CD4-positive, alpha-beta T cell treated with Interleukin-4 for 1 hour (primary cell): ENCODE measurements around the gene DENND2A.
"Not testable (repeated sequence)": the region's sequence is repeated elsewhere in the genome, so short reads cannot be mapped to it uniquely, and the experiment has no call there.

ENCODE experiments used
- DNase-seq, 2 donors: peaks; one replicate each; pipeline ENCODE4 v3.0.0-alpha.2; 2020 to 2022

Gene DENND2A

DNA sequence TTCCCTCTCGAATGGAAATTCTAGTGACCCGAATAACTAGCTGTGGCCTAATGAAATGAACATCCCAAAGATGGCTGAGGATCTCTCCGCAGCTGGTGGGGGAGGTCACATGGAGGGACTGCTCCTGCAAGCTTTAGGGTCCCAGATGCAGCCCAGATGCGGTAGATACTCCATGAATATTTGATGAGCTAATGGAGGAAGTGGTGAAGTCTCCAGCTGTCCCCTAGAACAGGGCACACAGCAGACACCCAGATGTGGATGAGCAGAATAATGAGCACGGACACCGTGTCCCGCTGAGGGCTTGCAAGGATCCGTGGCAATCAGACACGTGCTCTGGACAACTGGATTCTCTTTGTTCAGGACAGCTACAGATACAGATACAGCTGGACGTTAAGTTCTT lies 59.2 kb downstream of the DENND2A start:
- DNase-seq, result no peak

DNA sequence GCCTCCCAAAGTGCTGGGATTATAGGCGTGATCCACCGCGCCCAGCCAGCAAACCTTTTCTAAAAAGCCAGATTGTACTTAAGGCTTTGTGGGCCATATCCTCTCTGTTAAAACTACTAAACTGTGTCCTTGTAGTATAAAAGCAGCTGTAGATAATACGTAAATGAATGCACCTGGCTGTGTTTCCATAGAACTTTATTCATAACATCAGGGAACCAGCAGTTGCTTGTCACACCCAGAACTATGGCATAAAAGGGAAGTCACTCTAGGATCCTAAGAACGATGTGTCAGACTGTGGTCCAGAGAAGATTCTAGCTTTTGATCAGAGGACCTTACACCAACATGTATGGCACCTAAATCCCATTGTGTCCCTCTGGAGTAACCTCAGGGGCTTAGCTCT lies 63.0 kb downstream of the DENND2A start:
- DNase-seq, result no peak

DNA sequence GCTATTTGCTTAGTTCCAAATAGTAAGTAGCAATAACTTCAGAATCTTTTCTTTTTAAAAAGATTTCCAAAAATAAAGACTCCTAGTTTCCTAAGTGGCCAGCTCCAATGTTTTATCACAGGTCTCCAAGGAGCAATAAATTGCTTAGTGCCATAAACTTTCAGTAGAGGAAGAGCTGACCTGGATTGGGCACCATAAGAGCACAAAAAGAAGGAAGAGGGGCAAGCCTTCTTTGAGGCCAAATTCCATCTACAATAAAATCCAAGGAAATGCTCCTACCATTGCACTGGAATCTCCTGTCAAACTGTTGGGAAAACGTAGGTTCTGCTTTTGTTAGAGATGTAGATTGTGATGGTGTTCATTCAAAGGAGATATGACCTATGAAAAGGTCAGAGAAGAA lies 64.0 kb downstream of the DENND2A start:
- DNase-seq, result no peak

DNA sequence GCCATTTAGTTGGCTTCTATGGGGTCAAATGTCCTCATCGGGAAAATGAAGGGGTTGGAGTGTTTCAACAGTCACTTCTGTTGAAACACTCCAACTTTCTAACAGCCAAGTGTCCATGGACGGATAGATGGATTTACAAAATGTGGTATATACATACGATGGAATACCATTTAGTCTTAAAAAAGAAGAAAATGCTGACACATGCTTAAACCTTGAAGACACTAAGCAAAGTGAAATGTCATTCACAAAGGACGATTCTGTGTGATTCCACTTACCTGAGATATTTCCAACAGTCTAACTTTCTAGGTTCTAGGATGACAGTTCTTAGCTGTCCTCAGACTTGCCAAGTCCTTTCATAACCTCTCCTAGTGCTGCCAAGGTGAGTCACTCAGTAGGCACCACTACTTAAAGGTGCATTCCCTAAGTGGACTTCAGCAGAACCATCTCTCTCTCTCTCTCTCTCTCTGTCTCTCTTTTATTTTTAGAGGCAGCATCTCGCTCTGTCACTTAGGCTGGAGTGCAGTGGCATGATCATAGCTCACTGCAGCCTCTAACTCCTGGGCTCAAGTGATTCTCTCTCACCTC lies 69.0 kb downstream of the DENND2A start:
- DNase-seq, result no peak

DNA sequence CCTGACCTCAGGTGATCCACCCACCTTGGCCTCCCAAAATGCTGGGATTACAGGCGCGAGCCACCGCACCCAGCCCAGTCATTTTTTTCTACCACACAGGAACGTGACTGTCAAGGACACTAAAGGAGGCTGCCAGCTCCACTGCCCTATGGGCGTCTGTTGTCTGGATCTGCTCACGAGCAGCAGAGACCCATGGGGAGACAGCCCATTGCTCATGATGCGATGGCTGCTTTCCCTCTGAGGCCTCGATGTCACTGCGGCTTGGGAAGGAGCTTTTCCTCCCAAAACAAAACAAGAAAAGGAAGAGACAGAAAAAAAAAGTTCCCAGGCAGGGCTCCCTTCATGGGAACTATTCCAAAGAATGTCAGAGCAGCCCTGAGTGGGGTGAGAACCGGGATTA lies 70.5 kb downstream of the DENND2A start:
- DNase-seq, result no peak

DNA sequence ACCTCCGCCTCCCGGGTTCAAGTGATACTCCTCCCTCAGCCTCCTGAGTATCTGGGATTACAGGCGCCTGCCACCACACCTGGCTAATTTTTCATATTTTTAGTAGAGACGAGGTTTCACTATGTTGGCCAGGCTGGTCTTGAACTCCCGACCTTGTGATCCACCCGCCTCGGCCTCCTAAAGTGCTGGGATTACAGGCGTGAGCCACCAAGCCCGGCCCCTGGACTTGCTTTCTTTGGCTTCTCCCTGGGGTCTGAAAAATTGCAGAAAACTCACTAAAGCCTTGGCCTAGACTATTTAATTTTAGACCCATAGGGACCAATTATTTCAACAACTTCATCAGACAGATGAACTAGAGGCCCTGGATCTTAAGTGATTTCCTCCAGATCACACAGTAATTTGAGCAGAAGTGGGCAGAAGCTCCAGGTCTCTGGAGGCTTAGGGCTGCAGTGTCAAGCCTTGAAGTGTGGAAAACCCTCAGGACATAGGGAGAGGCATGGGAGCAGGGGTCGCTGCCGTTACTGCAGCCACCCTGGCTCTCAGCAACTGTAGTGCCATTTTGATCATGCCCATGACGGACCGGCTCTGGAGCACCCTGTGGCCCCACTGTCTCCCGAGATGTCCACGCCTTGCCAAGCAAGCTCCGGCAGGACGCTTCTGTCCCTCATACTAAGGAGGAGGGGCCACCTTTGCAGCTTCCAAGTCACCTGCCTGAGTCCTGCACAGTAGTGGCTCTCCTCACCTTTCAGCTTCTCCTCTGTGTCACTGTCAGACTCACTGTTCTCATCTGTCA lies 72.4 kb downstream of the DENND2A start:
- no peak for DNase-seq

DNA sequence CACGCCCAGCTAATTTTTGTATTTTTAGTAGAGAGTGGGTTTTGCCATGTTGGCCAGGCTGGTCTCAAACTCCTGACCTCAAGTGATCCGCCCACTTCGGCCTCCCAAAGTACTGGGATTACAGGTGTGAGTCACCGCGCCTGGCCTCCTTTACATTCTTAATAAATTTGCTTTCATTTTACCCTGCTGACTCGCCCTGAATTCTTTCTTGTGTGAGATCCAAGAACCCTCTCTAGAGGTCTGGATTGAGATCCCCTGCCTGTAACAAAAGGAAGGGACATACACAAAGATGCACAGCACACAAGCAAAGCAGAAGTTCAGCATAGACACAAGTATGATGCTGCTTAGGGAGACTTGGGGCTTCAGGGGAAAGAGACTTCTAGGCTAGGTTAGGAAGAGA lies 74.4 kb downstream of the DENND2A start:
- DNase-seq, result not testable (repeated sequence)

DNA sequence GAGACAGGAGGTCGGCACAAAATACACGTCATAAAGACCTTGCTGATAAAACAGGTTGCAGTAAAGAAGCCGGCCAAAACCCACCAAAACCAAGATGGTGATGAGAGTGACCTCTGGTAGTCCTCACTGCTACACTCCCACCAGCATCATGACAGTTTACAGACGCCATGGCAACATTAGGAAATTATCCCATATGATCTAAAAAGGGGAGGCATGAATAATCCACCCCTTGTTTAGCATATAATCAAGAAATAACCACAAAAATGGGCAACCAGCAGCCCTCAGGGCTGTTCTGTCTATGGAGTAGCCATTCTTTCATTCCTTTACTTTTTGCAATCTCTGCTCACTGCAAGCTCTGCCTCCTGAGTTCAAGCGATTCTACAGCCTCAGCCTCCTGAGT lies 74.9 kb downstream of the DENND2A start:
- DNase-seq, result not testable (repeated sequence)

DNA sequence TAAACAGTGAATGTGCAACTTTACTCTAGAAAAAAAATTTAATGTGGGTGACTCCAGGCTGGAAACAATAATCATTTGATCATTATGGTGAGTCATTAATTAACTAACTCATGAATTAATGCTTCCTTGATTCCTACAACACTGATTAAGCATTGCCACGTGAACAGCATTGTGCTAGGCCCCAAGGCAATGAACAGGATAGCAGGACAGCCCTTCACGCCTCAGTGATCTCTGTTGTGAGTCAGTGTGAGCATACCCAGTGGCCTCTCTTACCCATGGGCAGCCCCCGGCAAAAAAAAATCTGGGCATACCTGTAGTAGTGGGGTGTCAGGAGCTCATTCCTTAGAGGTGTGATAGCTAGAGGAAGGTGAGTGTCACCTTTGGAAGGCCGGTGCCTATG lies 76.0 kb downstream of the DENND2A start:
- no peak for DNase-seq

DNA sequence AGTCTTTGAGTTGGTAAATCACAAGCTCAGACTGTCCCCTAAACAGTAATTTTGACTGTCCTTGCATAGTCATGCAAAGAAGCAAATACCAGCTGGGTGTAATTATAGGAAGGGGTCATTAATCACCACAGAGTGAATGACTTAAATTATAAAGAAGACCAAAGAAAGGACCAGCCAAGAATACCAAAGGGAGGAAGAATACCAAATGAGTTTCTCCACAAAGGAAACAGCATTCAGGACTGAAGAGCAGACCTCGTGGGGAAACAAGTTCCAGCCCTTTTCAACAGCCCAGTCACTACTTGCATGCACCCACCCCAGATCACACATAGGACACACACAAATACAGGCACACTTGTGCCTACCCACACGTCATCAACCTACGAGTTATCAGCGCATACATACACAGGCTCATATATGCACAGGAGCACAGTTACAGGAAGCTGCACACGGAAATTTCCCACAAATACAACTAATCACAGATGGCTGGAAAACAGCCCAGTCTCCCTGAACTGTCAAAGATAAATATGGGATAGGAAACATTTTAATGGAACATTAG lies 77.6 kb downstream of the DENND2A start:
- no peak for DNase-seq

DNA sequence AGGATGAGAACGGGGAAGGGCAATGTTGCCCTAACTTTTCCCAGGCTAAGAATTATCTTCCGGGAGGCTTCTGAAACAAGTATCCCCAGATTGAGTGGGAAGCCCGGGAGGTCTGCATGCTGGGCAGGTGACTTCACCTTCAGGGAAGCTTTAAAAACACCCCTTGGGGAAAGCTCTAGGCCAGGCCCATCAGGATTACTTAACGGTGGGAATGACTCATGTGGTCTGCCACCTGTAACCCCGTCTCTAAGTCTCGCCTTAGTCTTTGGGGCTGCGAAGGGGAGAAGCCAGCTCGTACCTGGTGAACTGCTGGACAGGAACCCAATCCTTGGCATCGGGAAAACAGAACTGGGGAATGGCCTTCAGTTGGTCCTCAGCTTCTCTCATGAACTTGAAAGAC lies 81.2 kb downstream of the DENND2A start:
- DNase-seq, result no peak

DNA sequence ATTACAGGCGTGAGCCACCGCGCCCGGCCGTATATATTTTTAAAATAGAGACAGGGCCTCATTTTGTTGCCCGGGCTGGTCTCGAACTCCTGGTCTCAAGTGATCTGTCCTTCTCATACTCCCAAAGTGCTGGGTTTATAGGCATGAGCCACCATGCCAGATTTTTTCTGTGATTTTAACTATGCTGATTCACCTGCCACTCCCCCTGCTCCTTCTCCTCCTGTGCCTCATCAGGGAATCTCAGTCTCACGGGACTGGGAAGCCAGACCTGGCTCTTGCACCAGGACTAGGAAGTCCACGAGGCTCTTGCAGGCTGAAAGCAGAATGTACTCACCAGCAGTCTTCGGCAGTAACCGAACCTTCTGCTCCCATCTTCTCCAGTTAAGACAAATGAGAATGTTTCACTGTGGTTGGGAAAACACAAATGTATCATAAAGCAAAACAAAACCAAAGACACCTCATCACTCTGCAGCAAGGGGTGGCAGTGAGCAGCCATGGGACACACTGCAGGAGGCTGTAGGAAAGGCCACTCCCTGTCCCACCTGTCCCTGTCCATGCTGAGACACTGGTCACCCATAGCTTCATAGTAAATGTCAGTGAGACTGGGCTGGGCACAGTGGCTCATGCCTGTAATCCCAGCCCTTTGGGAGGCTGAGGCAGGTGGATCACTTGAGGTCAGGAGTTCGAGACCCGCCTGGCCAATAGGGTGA lies 82.6 kb downstream of the DENND2A start:
- no peak for DNase-seq

DNA sequence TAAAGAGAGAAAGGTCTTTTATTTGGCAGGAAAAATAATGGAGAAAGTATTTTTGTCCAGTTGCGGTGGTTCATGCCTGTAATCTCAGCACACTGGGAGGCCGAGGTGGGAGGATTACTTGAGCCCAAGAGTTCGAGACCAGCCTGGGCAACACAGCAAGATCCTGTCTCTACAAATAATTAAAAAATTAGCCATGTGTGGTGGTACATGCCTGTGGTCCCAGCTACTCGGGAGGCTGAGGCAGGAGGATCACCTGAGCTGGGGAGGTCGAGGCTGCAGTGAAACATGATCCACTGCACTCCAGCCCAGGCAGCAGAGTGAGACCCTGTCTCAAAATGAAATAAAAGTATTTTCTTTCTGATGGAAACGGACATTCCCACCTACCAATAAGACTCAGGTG lies 83.5 kb downstream of the DENND2A start:
- DNase-seq, result no peak

DNA sequence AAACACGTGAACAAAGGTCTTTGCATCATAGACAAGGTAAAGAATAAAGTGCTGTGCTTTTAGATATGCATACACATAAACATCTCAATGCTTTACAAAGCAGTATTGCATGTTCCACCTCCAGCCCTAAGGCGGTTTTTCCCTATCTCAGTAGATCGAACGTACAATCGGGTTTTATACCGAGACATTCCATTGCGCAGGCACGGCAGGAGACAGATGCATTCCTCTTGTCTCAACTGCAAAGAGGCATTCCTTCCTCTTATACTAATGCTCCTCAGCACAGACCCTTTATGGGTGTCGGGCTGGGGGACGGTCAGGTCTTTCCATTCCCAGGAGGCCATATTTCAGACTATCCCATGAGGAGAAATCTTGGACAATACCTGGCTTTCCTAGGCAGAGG lies 87.4 kb downstream of the DENND2A start:
- DNase-seq, result not testable (repeated sequence)

DNA sequence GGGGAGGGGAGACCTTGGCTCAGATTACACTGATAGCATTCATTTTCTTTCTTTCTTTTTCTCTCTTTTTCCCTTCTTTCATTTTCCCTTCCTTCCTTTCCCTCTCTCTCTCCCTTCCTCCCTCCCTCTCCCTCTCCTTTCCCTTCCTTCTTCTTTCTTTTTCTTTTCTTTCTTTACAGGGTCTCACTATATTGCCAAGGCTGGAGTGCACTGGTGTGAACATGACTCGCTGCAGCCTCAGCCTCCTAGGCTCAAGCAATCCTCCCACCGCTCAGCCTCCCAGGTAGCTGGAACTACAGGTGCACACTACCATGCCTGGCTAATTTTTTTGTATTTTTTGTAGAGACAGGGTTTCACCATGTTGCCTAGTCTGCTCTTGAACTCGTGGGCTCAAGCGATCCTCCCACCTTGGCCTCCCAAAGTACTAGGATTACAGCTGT lies 88.4 kb downstream of the DENND2A start:
- no peak for DNase-seq

DNA sequence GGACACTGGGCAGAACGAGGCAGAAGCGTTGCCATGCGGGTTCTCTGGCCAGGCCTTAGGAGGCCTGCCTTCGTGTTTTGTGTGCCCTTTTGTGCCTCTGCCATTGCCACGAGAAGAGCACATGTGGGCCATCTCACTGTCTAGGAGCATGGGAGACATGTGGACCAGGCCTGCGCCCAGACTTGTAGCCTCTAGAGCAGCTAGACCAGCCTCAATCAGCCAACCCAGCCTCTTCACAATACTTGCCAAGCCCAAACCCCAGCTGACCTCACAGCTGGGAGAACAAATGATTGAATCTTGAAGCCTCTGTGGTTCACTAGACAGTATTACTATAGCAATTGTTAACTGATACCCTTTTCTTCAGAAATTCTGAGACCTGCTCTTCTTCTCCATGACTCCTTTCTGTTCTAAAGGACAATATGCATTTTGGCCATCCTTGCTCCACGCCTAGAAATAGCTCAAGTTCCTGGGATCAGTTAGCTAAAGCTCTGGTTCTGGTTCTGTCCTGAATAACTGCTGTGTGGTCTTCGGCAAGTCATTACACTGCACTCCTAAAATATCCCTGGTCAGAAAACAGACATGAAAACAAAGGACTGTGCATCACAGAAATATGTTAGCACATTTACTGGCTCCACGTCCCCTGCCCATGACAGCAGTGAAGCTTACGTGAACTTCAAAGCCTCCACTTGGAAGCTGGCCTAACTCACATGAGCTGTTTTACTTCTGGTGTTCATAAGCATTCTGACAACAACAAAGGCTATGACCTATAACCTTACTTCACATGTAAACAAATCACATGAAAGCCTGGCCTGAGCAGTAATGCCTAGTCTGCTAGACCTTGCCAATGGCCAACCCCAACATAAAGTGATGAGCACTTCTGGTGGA lies 89.0 kb downstream of the DENND2A start:
- DNase-seq, result no peak

DNA sequence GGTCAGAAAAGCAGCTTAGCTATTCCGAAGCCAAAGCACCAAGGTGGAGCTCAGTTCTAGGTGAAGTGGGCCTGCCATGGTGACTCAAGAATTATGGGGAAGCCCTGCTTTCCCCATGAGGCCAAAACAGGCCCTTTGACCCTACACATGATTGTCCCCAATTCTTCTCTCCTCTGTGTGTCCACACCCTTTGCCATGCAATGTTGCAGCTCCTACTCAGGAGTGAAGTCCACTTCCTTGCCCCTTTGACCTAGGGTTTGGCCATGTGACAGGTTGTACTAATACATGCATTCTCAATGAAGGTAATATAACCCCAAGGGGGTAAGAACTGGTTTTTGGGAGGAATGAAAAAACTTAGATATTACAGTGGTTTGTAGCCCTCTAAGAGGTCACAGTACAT lies 93.7 kb downstream of the DENND2A start:
- no peak for DNase-seq

DNA sequence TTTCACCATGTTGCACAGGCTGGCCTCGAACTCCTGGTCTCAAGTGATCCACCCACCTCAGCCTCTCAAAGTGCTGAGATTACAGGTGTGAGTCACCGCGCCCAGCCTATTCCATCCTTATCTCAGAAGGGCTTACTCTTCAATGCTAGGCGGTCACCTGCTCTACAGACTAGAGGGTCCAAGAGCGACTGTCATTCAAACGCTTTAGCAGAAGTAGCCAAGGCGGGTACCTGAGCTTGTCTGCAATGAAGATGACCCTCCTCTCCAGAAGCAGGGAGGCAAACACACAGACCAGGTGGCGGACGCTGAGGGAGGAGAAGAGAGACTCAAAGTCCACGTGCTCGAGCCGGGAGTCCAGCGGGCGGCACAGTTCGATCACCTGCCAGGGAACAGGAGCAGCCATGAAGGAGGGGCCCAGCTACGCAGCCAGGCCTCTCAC lies 96.2 kb downstream of the DENND2A start:
- no peak for DNase-seq

DNA sequence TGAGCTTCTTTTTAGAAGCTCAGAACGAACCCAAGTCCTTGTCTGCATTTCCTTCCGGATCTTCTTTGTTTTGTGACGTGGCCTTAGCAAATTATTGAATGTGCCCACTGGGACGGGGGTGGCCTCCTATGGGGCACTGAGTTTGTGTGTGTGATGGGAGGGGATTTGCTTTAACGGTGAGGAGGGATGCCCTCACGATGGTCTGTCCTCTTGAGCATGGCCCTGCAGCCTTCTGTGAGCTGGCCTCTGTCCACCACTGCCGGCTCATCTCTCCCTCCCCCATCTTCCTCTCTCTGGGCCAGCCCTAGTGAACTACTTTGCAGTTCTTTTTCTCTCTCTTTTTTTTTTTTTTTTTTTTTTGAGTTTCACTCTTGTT lies 98.4 kb downstream of the DENND2A start:
- DNase-seq, result no peak

DNA sequence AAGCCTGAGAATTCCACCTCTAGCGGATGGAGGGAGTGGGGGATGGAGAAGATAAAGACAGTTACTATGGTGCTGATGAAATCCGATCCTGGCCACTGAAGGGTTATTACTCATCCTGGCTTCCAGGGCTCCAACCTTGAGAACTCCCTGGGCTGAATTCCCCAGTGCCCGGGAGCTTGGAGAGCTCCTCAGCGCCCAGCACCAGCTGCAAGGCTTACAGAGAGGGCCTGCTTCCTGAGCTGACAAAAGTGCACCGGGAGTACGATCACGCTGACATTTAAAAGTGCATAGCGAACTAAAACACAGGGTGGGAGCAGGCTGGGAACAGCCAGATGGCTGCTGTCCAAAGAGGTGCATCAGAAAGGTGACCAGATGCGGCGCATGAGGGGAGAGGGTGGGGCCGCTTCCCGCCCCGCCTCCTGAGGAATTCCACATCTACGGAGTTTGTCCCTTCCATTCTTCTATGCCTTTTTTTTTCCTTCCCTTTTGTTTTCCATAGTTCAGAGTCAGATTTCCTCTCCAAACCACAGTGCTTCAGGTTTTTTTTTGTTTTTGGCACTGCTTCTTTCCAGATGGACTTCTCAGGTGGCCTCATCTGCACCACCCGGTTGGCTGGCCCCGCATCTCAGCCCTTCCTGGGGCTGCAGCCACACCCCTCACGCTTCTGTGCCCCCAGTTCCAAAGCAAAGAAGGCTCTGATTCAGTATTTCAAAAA lies 98.9 kb downstream of the DENND2A start:
- DNase-seq, result no peak

DNA sequence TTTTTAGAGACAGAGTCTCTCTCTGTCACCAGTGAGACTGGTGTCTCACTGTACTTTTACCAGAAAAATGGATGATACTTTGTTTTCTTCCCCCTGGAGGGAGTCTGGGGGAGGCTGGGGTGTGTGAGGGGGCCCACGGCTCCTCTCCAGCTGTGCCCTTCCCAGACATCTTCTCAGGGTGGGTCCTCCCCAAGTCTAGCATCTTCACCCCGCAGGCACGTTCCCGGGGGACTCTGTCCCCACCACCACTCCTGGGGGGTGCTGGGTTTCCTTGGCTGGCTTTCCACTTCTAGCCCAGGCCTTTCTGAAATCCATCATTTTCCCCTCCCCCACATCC lies 99.5 kb downstream of the DENND2A start:
- no peak for DNase-seq

DNA sequence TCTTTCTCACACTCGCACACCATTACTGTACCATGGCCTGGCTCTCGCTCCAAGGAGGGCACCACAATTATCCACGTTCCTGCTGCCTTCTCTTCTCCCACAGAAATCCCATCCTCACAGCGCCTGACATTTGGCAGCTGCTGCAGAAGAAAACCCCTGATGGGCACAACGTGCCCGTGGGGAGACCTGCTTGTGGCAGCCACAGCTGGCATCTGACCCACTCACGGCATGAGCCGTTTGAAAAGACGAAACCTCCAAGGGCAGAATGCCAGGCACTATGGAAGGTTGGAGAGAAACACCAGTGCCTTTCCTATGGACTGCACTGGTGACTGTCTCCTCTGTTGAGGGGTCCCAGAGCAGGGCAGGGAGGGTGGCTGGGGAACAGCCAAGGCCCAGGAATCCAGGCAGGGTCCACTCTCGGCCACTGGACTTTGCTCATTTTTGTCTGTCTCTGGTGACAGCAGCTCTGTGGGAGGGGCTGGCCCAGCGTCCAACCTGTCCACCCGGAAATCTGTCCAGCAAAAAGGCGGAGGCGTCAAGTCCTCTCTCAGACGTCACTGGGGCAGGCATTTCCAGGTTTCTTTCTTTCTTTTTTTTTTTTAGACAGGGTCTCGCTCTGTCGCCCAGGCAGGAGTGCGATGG lies 100.4 kb downstream of the DENND2A start:
- no peak for DNase-seq
